Upper lobe of right lung (tissue), 1 donor: ENCODE data around the gene PPP2R2C. TPM values are rescaled to one million over a fixed set of nuclear protein-coding genes. Genes with fewer than 3 reads are reported as not detected.

Experiments
- ATAC-seq: fragments of 200-7000 bp; cut with Tn5 transposase; one replicate; pipeline ENCODE4 v1.9.1; 2020; ENCODE audit warnings: mild to moderate bottlenecking, moderate library complexity
- DNase-seq: peaks from one replicate; pipeline ENCODE4 v3.0.0-alpha.2; 2020
- H3K27ac ChIP-seq: fragments of 200-600 bp; one replicate; pipeline ENCODE4 v1.8.0; 2022
- H3K27me3 ChIP-seq: fragments of 200-600 bp; one replicate; pipeline ENCODE4 v1.8.0; 2022; ENCODE audit warnings: mild to moderate bottlenecking
- H3K36me3 ChIP-seq: fragments of 200-600 bp; one replicate; pipeline ENCODE4 v1.8.0; 2022
- H3K4me1 ChIP-seq: fragments of 200-600 bp; one replicate; pipeline ENCODE4 v1.8.0; 2022
- H3K4me3 ChIP-seq: fragments of 200-600 bp; one replicate; pipeline ENCODE4 v1.8.0; 2022; ENCODE audit warnings: mild to moderate bottlenecking
- H3K9me3 ChIP-seq: fragments of 200-600 bp; one replicate; pipeline ENCODE4 v1.8.0; 2022
- CTCF ChIP-seq: fragments of 200-600 bp; IDR thresholded peaks from one replicate; pipeline ENCODE4 v1.8.0; 2022; ENCODE audit warnings: antibody characterized with exemption
- intact Hi-C: fragments of 100-400 bp; cut with DNase I; formaldehyde crosslinking; loops from one replicate; pipeline ENCODE4 v1.11.0; 2022
- total RNA-seq: library from RNA; stranded (reverse); fragmentation: NEBNext Ultra II Directional; extraction: Animal tissue kit (Norgen Biotek cat#: 25700); gene quantifications from one replicate; pipeline ENCODE4 v1.2.1, GENCODE V29; 2021
- donor health status: DM: no; HTN: yes; CAD: no; lungs with severe emphysema.

Gene PPP2R2C
- total RNA-seq, 1 donor from 2014 or later = 0.09 TPM

- no peak overlapping the region for H3K27ac ChIP-seq
- intact Hi-C loops = no loop called here
- H3K9me3 ChIP-seq = no peaks in the 10 kb centered on the region
- no peaks in the 10 kb centered on the region for H3K4me1 ChIP-seq
- ATAC-seq (no peak), DNase-seq (no peak)
- peaks cover 29% of the 10 kb centered on the region for H3K27me3 ChIP-seq
- H3K4me3 ChIP-seq = no peak overlapping the region
- no peaks in the 10 kb centered on the region for H3K36me3 ChIP-seq
- no peak for TF ChIP-seq CTCF
These were observed 78.6 kb downstream of the PPP2R2C start for GRCh38 chr4:6393544-6394475.

GRCh38 chr4:6393066-6393465, 79.3 kb downstream of the PPP2R2C start:
- Histone ChIP-seq H3K27me3 (peaks cover 34% of the 10 kb centered on the region), H3K27ac (no peak overlapping the region), H3K9me3 (no peaks in the 10 kb centered on the region), H3K4me1 (no peaks in the 10 kb centered on the region), H3K4me3 (no peak overlapping the region), H3K36me3 (no peaks in the 10 kb centered on the region)
- ATAC-seq (no peak), DNase-seq (no peak)
- no peak for TF ChIP-seq CTCF
- intact Hi-C loops = no loop called here

- TF ChIP-seq CTCF = no peak
- Histone ChIP-seq H3K27ac (no peak overlapping the region), H3K4me1 (no peaks in the 10 kb centered on the region), H3K4me3 (no peak overlapping the region), H3K27me3 (peaks cover 32% of the 10 kb centered on the region), H3K9me3 (no peaks in the 10 kb centered on the region), H3K36me3 (no peaks in the 10 kb centered on the region)
- DNase-seq (no peak), ATAC-seq (no peak)
- intact Hi-C loops = no loop called here
These were observed 80.0 kb downstream of the PPP2R2C start for GRCh38 chr4:6392407-6392806.

- Histone ChIP-seq H3K36me3 (no peaks in the 10 kb centered on the region), H3K9me3 (no peaks in the 10 kb centered on the region), H3K27me3 (peaks cover 26% of the 10 kb centered on the region), H3K4me1 (no peaks in the 10 kb centered on the region), H3K27ac (no peak overlapping the region), H3K4me3 (no peak overlapping the region)
- DNase-seq (no peak), ATAC-seq (no peak)
- intact Hi-C loops = no loop called here
- TF ChIP-seq CTCF = no peak
These were observed 80.6 kb downstream of the PPP2R2C start for GRCh38 chr4:6391852-6392188.

GRCh38 chr4:6391186-6391851, 81.1 kb downstream of the PPP2R2C start:
- ATAC-seq = no peak
- Histone ChIP-seq H3K4me3 (no peak overlapping the region), H3K36me3 (no peaks in the 10 kb centered on the region), H3K4me1 (no peaks in the 10 kb centered on the region), H3K27ac (no peak overlapping the region), H3K9me3 (no peaks in the 10 kb centered on the region), H3K27me3 (peaks cover 21% of the 10 kb centered on the region)
- TF ChIP-seq CTCF = no peak
- DNase-seq = no peak
- intact Hi-C loops = no loop called here
